K562 (cell line): ENCODE data around the gene KIF25. TPM values are rescaled to one million over a fixed set of nuclear protein-coding genes. Genes with fewer than 3 reads are reported as not detected.
A peak's percentile ranks its signal among the peaks of the same experiment; 100 is the strongest.

ENCODE experiments used
- ATAC-seq: fragments of 200-7000 bp; cut with Tn5 transposase; 3 replicates; pipeline ENCODE4 v1.9.1; 2020; ENCODE audit warnings: moderate library complexity
- BruUV-seq: library from RNA; stranded (reverse); fragments of 400-500 nt; replicated peaks from 2 replicates; lab custom pipeline; 2021; lab: Mats Ljungman, UMichigan
- CTCF ChIA-PET: fragments of 300-600 bp; formaldehyde crosslinking; extraction: SDS; loops from one replicate; lab custom pipeline; 2021; ENCODE audit warnings: low intra/inter-chr PET ratio; lab: Yijun Ruan, JAX
- POLR2A ChIA-PET: fragments of 300-600, 350-650 bp; sonication (Branson Sonifier 250); formaldehyde crosslinking; extraction: SDS; loops from one replicate; lab custom pipeline; 2021; ENCODE audit warnings: antibody characterized with exemption, inconsistent platforms; lab: Yijun Ruan, JAX
- DNase-seq, 4 experiments: peaks; one replicate each; pipeline versions ENCODE4 v3.0.0 to v3.0.0-alpha.2; 2011 to 2018; ENCODE audit warnings: low spot score in 3 of 4, mixed read lengths in 3 of 4; ENCODE audit errors: extremely low read depth in 1 of 4
- FAIRE-seq: peaks from 2 replicates; lab custom pipeline; 2011; peaks lifted over from hg19 to GRCh38; lab: Jason Lieb, UNC
- H2AFZ ChIP-seq: 2 replicates; pipeline ENCODE4 v1.6.0; 2011; ENCODE audit warnings: low read depth, low read length, control low read depth, inconsistent platforms
- H3K27ac ChIP-seq: fragments of 200-600 bp; 3 replicates; pipeline ENCODE4 v1.8.0; 2011; ENCODE audit warnings: low read depth, mild to moderate bottlenecking, control low read depth, inconsistent platforms, low read length, moderate library complexity, mixed read lengths; ENCODE audit errors: extremely low read depth
- H3K27me3 ChIP-seq, 2 experiments: fragments of 300-600 bp in 1 of 2; 2 replicates in 1 of 2; 3 replicates in 1 of 2; pipeline versions ENCODE4 v1.6.0 to v1.8.0; 2011; ENCODE audit warnings: inconsistent platforms in 2 of 2, low read length in 2 of 2, mild to moderate bottlenecking in 1 of 2, mixed read lengths in 1 of 2, moderate library complexity in 1 of 2; ENCODE audit not compliant: control insufficient read depth in 2 of 2, insufficient read depth in 2 of 2
- H3K36me3 ChIP-seq: fragments of 300-600 bp; 3 replicates; pipeline ENCODE4 v1.8.0; 2011; ENCODE audit warnings: mild to moderate bottlenecking, low read length, inconsistent platforms; ENCODE audit not compliant: control insufficient read depth, insufficient read depth
- H3K4me1 ChIP-seq, 2 experiments: fragments of 200-600 bp in 1 of 2; replicated peaks in 1 of 2; 2 replicates in 1 of 2; 3 replicates in 1 of 2; pipeline versions ENCODE4 v1.5.1 to v1.8.0; 2011; ENCODE audit warnings: inconsistent platforms in 2 of 2, low read length in 2 of 2, mild to moderate bottlenecking in 1 of 2, mixed read lengths in 1 of 2, moderate library complexity in 1 of 2; ENCODE audit not compliant: control insufficient read depth in 2 of 2, insufficient read depth in 2 of 2
- H3K4me2 ChIP-seq: 2 replicates; pipeline ENCODE4 v1.6.1; 2011; ENCODE audit warnings: low read length, control low read depth, inconsistent platforms, mixed read lengths; ENCODE audit not compliant: insufficient read depth
- H3K4me3 ChIP-seq: fragments of 200-600 bp; sonication (generic), shearing (Covaris generic); 2 replicates; pipeline ENCODE4 v1.5.1; 2016; ENCODE audit warnings: control low read depth, inconsistent platforms
- H3K79me2 ChIP-seq: fragments of 200-600 bp; 3 replicates; pipeline ENCODE4 v1.8.0; 2011; ENCODE audit warnings: low read length, inconsistent platforms; ENCODE audit not compliant: control insufficient read depth, insufficient read depth
- H3K9ac ChIP-seq, 2 experiments: 2 replicates each; pipeline versions ENCODE4 v1.6.0 to v1.6.1; 2011; ENCODE audit warnings: low read depth in 2 of 2, low read length in 2 of 2, control low read depth in 1 of 2, inconsistent platforms in 1 of 2, mild to moderate bottlenecking in 1 of 2, mixed read lengths in 1 of 2; ENCODE audit not compliant: insufficient read depth in 1 of 2
- H3K9me1 ChIP-seq: one replicate; pipeline ENCODE4 v1.6.0; 2011; ENCODE audit warnings: inconsistent platforms, mild to moderate bottlenecking, low read length, moderate library complexity; ENCODE audit not compliant: control insufficient read depth, insufficient read depth
- H3K9me3 ChIP-seq: replicated peaks from 2 replicates; pipeline ENCODE4 v1.5.1; 2011; ENCODE audit warnings: low read depth, low read length, inconsistent platforms; ENCODE audit not compliant: control insufficient read depth, insufficient read depth
- H4K20me1 ChIP-seq: replicated peaks from 2 replicates; pipeline ENCODE4 v1.6.1; 2011; ENCODE audit warnings: low read length, inconsistent platforms, mixed read lengths; ENCODE audit not compliant: control insufficient read depth, insufficient read depth
- ATF1 ChIP-seq, 2 experiments: fragments of 450-650 bp in 1 of 2; IDR thresholded peaks; 2 replicates each; pipeline ENCODE4 v1.6.1; 2016; ENCODE audit warnings: missing compliant biosample characterization in 1 of 2, missing genetic modification characterization in 1 of 2
- CBFA2T2 ChIP-seq: fragments of 450-650 bp; conservative IDR thresholded peaks from 2 replicates; pipeline ENCODE4 v1.6.1; 2017; ENCODE audit warnings: mild to moderate bottlenecking
- EZH2 ChIP-seq: IDR thresholded peaks from 2 replicates; pipeline ENCODE4 v1.6.1; 2012; ENCODE audit warnings: low read depth, mild to moderate bottlenecking, inconsistent platforms, low read length, borderline replicate concordance
- NUFIP1 ChIP-seq: fragments of 450-650 bp; IDR thresholded peaks from 2 replicates; pipeline ENCODE4 v1.6.1; 2018; ENCODE audit not compliant: partially characterized antibody
- SRSF3 ChIP-seq: fragments of 200-400 bp; formaldehyde crosslinking; IDR thresholded peaks from 2 replicates; pipeline ENCODE4 v1.6.1; 2016; ENCODE audit warnings: mild to moderate bottlenecking, low read length, moderate library complexity; ENCODE audit not compliant: insufficient read depth
- ZBTB1 ChIP-seq: sonication (generic); formaldehyde crosslinking; IDR thresholded peaks from 2 replicates; pipeline ENCODE4 v1.8.1; 2023; ENCODE audit warnings: missing genetic modification reagents, low read depth, mild to moderate bottlenecking, borderline replicate concordance
- ZFP30 ChIP-seq: fragments of 250-450 bp; sonication (Bioruptor Pico); IDR thresholded peaks from 2 replicates; pipeline ENCODE4 v1.8.0; 2022; ENCODE audit warnings: moderate library complexity, mild to moderate bottlenecking, inconsistent platforms, borderline replicate concordance
- ZNF3 ChIP-seq: fragments of 250-450 bp; sonication (Bioruptor Pico); IDR thresholded peaks from 2 replicates; pipeline ENCODE4 v1.5.0; 2021; ENCODE audit warnings: mild to moderate bottlenecking, moderate library complexity
- ZNF311 ChIP-seq: fragments of 250-450 bp; sonication (Bioruptor Pico); IDR thresholded peaks from 2 replicates; pipeline ENCODE4 v1.4.0; 2020; ENCODE audit warnings: mild to moderate bottlenecking, moderate library complexity
- ZNF324 ChIP-seq: fragments of 250-450 bp; sonication (Bioruptor Pico); IDR thresholded peaks from 2 replicates; pipeline ENCODE4 v1.4.0; 2020; ENCODE audit warnings: mild to moderate bottlenecking
- ZNF830 ChIP-seq: fragments of 250-450 bp; sonication (Bioruptor Pico); IDR thresholded peaks from 2 replicates; pipeline ENCODE4 v1.5.0; 2021; ENCODE audit warnings: mild to moderate bottlenecking
- WGBS: fragments of 100-300 bp; shearing (Covaris generic); methylation state at CpG from one replicate; pipeline ENCODE4 v1.1.6; 2016; ENCODE audit warnings: low coverage, mixed read lengths; ENCODE audit not compliant: insufficient coverage; ENCODE audit errors: missing lambda C conversion rate; 5-methylcytosine and 5-hydroxymethylcytosine counted together
- in situ Hi-C: fragments of 300-500 bp; cut with MboI; formaldehyde crosslinking; loops from 4 replicates; pipeline ENCODE4 v1.15.0; 2018; ENCODE audit warnings: inconsistent platforms, mixed read lengths
- intact Hi-C: fragments of 100-400 bp; cut with micrococcal nuclease; formaldehyde crosslinking; loops from 2 replicates; pipeline ENCODE4 v1.14.2; 2022
- polyA plus RNA-seq, 8 experiments: library from polyadenylated mRNA; depleted of rRNA in 4 of 8; stranded (reverse) in 5 of 8; unstranded in 3 of 8; fragments of >200 nt; fragmentation: Nextera tagmentation in 2 of 8; fragmentation: Illumina TruSeq in 1 of 8; extraction: Ambion mirVana in 2 of 8; extraction: Trizol in 1 of 8; gene quantifications; 2 replicates each; pipeline versions ENCODE4 v1.2.1 to v1.2.3, GENCODE V29; 2011 to 2014; ENCODE audit warnings: inconsistent platforms in 1 of 8, missing spikeins in 1 of 8
- total RNA-seq, 7 experiments: library from RNA; depleted of rRNA in 6 of 7; stranded (reverse); fragments of >200 nt in 6 of 7; fragmentation: Illumina TruSeq in 2 of 7; extraction: Trizol in 2 of 7; gene quantifications; 2 replicates each; pipeline versions ENCODE4 v1.2.1 to v1.2.3, GENCODE V29; 2011 to 2021; ENCODE audit warnings: low replicate concordance in 1 of 7
- TF ChIP-seq, protein P1 (sequence below): fragments of 450-650 bp; IDR thresholded peaks from 2 replicates; pipeline ENCODE4 v1.6.1; 2016; ENCODE audit warnings: mild to moderate bottlenecking
- TF ChIP-seq, protein P2 (sequence below): fragments of 450-650 bp; IDR thresholded peaks from 2 replicates; pipeline ENCODE4 v1.6.1; 2016

The KIF25 gene
- total and polyA plus RNA-seq, 9 of the 15 experiments (the other 6 are each of a cell fraction or from before 2014, with no cell fraction given) = 0.04 to 0.49 (median 0.23) TPM; not detected in 5

DNA sequence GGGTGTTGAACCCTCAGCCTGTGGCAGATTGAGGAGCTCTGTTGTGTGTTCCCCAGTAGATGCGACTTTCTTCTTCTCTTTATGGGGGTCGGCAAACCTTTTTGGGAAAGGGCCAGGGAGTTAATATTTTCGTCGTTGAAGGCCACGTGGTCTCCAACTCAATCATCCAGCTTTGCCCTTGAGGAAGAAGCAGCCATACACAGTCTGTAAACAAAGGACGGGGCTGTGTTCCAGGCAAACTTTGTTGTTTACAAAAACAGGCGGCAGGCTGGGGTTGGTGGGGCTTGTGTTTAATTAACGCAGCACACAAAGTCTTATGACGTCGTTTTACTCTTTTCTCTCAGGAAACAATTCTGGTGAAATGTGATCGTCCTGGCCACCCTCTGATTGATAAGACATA is 20.2 kb downstream of the KIF25 start:
- Histone ChIP-seq H2AFZ (no peak overlapping the region), H3K9ac (no peak overlapping the region), H3K4me1 (no peaks in the 10 kb centered on the region), H3K9me3 (0 out of 2 replicates have a peak, but pooled peaks cover under 1% of the 10 kb centered on the region), H3K9me1 (no peaks in the 10 kb centered on the region), H3K27ac (no peak overlapping the region), H3K4me3 (no peak overlapping the region), H4K20me1 (no peaks in the 10 kb centered on the region), H3K4me2 (no peak overlapping the region), H3K36me3 (no peaks in the 10 kb centered on the region), H3K27me3 (peaks cover 38 to 45% of the 10 kb centered on the region in 2 experiments), H3K79me2 (no peaks in the 10 kb centered on the region)
- no peak for DNase-seq
- CTCF ChIA-PET = no interaction called here
- 0% methylated on average over 11 of the region's 11 CpGs for WGBS
- no TSS peak for BruUV-seq
- in situ Hi-C loops = no loop called here
- POLR2A ChIA-PET = no interaction called here
- TF ChIP-seq EZH2 (0 out of 2 replicates have a peak, but pooled peaks have one; percentile 85), ZFP30 (CRISPR knock-in tag) (no peak), ZBTB1 (CRISPR knock-in tag) (no peak), CBFA2T2 (no peak), ZNF3 (CRISPR knock-in tag) (no peak)
- no peak for ATAC-seq
- intact Hi-C loops = no loop called here
- no peak for FAIRE-seq

DNA sequence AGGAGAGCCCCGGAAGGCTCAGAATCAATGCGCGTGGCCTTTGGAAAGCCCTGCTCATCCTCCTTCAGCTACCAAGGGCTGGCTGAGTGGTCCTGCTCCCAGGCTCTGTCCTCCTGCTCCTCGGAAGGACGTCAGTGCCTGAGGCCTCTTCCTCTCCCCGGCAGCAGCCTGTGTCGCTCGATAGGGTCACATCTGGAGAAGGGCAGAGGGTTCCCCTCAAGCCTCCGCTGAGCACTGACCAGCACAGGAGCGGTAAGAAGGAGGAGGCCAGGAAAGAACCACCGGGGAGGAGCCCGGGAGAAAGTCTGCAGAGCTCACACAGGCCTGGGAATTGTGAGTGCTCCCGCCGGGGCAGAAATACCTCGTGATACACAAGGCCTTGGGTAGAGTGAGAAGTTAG is 21.2 kb downstream of the KIF25 start:
- H3K9me3 ChIP-seq = no peaks in the 10 kb centered on the region
- peaks cover 41 to 54% of the 10 kb centered on the region in 2 experiments for H3K27me3 ChIP-seq
- CTCF ChIA-PET = no interaction called here
- no TSS peak for BruUV-seq
- no peak overlapping the region for H3K9ac ChIP-seq
- H3K9me1 ChIP-seq = no peaks in the 10 kb centered on the region
- intact Hi-C loops (no loop called here), in situ Hi-C loops (no loop called here)
- no peak for FAIRE-seq
- DNase-seq = no peak
- no peaks in the 10 kb centered on the region for H3K36me3 ChIP-seq
- no peaks in the 10 kb centered on the region for H3K79me2 ChIP-seq
- 11% methylated on average over 13 of the region's 15 CpGs for WGBS
- ATAC-seq = no peak
- TF ChIP-seq SRSF3 (no peak), NUFIP1 (no peak), ATF1 (CRISPR knock-in tag; IDR thresholded peaks at IDR 0.05) (no peak), ATF1 (tag; IDR thresholded peaks at IDR 0.05) (no peak), ZNF311 (CRISPR knock-in tag) (no peak), ZNF830 (no peak), ZNF324 (CRISPR knock-in tag) (no peak)
- TF ChIP-seq, protein P1, sequence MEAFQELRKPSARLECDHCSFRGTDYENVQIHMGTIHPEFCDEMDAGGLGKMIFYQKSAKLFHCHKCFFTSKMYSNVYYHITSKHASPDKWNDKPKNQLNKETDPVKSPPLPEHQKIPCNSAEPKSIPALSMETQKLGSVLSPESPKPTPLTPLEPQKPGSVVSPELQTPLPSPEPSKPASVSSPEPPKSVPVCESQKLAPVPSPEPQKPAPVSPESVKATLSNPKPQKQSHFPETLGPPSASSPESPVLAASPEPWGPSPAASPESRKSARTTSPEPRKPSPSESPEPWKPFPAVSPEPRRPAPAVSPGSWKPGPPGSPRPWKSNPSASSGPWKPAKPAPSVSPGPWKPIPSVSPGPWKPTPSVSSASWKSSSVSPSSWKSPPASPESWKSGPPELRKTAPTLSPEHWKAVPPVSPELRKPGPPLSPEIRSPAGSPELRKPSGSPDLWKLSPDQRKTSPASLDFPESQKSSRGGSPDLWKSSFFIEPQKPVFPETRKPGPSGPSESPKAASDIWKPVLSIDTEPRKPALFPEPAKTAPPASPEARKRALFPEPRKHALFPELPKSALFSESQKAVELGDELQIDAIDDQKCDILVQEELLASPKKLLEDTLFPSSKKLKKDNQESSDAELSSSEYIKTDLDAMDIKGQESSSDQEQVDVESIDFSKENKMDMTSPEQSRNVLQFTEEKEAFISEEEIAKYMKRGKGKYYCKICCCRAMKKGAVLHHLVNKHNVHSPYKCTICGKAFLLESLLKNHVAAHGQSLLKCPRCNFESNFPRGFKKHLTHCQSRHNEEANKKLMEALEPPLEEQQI = no peak
- TF ChIP-seq, protein P2, sequence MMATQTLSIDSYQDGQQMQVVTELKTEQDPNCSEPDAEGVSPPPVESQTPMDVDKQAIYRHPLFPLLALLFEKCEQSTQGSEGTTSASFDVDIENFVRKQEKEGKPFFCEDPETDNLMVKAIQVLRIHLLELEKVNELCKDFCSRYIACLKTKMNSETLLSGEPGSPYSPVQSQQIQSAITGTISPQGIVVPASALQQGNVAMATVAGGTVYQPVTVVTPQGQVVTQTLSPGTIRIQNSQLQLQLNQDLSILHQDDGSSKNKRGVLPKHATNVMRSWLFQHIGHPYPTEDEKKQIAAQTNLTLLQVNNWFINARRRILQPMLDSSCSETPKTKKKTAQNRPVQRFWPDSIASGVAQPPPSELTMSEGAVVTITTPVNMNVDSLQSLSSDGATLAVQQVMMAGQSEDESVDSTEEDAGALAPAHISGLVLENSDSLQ = no peak
- H2AFZ ChIP-seq = no peak overlapping the region
- H3K4me1 ChIP-seq = no peaks in the 10 kb centered on the region
- no peak overlapping the region for H3K4me3 ChIP-seq
- no peak overlapping the region for H3K4me2 ChIP-seq
- POLR2A ChIA-PET = interaction anchor here (0.6 kb wide), 1 partner anchor 112 kb away, joined by 3 read pairs; no protein-coding TSS in a partner anchor
- H3K27ac ChIP-seq = no peak overlapping the region
- no peaks in the 10 kb centered on the region for H4K20me1 ChIP-seq
